H9 (cell line): ENCODE data around the gene CDH4. TPM values are rescaled to one million over a fixed set of nuclear protein-coding genes. Genes with fewer than 3 reads are reported as not detected.

ENCODE experiments used
- DNase-seq: peaks from one replicate; pipeline ENCODE4 v3.0.0-alpha.2; 2017
- H2AFZ ChIP-seq: one replicate; pipeline ENCODE4 v1.6.1; 2013; ENCODE audit warnings: mild to moderate bottlenecking, low read length, control low read depth, moderate library complexity
- H2AK5ac ChIP-seq: 2 replicates; pipeline ENCODE4 v1.6.1; 2013; ENCODE audit warnings: low read length, control low read depth, mixed read lengths; ENCODE audit not compliant: insufficient read length
- H2BK120ac ChIP-seq: one replicate; pipeline ENCODE4 v1.6.1; 2013; ENCODE audit warnings: low read depth, mild to moderate bottlenecking, low read length, control low read depth, inconsistent platforms; ENCODE audit not compliant: poor library complexity, severe bottlenecking
- H2BK12ac ChIP-seq: 2 replicates; pipeline ENCODE4 v1.6.1; 2013; ENCODE audit warnings: low read length, control low read depth, mixed read lengths, low read depth; ENCODE audit not compliant: insufficient read length
- H2BK15ac ChIP-seq: 2 replicates; pipeline ENCODE4 v1.6.1; 2013; ENCODE audit warnings: low read depth, low read length, control low read depth
- H2BK20ac ChIP-seq: one replicate; pipeline ENCODE4 v1.6.1; 2013; ENCODE audit warnings: low read depth, mild to moderate bottlenecking, low read length, control low read depth, inconsistent platforms; ENCODE audit not compliant: poor library complexity, severe bottlenecking
- H2BK5ac ChIP-seq: 2 replicates; pipeline ENCODE4 v1.6.1; 2013; ENCODE audit warnings: low read length, control low read depth, mixed read lengths; ENCODE audit not compliant: insufficient read length
- H3K14ac ChIP-seq: 2 replicates; pipeline ENCODE4 v1.6.1; 2013; ENCODE audit warnings: low read length, control low read depth; ENCODE audit not compliant: insufficient read depth
- H3K18ac ChIP-seq: 2 replicates; pipeline ENCODE4 v1.6.1; 2013; ENCODE audit warnings: low read depth, mild to moderate bottlenecking, mixed read lengths, low read length, control low read depth; ENCODE audit not compliant: insufficient read length
- H3K23ac ChIP-seq: 2 replicates; pipeline ENCODE4 v1.6.1; 2013; ENCODE audit warnings: low read length, control low read depth, mixed read lengths, low read depth; ENCODE audit not compliant: insufficient read length
- H3K23me2 ChIP-seq: 2 replicates; pipeline ENCODE4 v1.6.1; 2013; ENCODE audit warnings: low read depth, mild to moderate bottlenecking, mixed read lengths, low read length, control low read depth; ENCODE audit not compliant: insufficient read length, poor library complexity, severe bottlenecking
- H3K27ac ChIP-seq: 2 replicates; pipeline ENCODE4 v1.5.1; 2013; ENCODE audit warnings: low read length, control low read depth, mixed read lengths, low read depth; ENCODE audit not compliant: insufficient read length
- H3K27me3 ChIP-seq: 2 replicates; pipeline ENCODE4 v1.6.1; 2013; ENCODE audit warnings: low read length, control low read depth, inconsistent platforms; ENCODE audit not compliant: insufficient read depth
- H3K4ac ChIP-seq: 2 replicates; pipeline ENCODE4 v1.6.1; 2013; ENCODE audit warnings: low read depth, mild to moderate bottlenecking, control low read depth, inconsistent platforms, low read length, moderate library complexity
- H3K4me1 ChIP-seq: 2 replicates; pipeline ENCODE4 v1.6.1; 2013; ENCODE audit warnings: low read length, control low read depth, inconsistent platforms; ENCODE audit not compliant: insufficient read depth
- H3K4me2 ChIP-seq: 2 replicates; pipeline ENCODE4 v1.6.1; 2013; ENCODE audit warnings: low read length, control low read depth, mixed read lengths; ENCODE audit not compliant: insufficient read length, insufficient read depth
- H3K56ac ChIP-seq: 2 replicates; pipeline ENCODE4 v1.6.1; 2013; ENCODE audit warnings: low read depth, mild to moderate bottlenecking, mixed read lengths, low read length, control low read depth; ENCODE audit not compliant: insufficient read length
- H3K79me1 ChIP-seq: 2 replicates; pipeline ENCODE4 v1.6.1; 2013; ENCODE audit warnings: low read depth, mild to moderate bottlenecking, moderate library complexity, low read length, control low read depth, inconsistent platforms; ENCODE audit not compliant: insufficient read depth, poor library complexity, severe bottlenecking
- H3K79me2 ChIP-seq: 2 replicates; pipeline ENCODE4 v1.6.1; 2013; ENCODE audit warnings: low read length, control low read depth, inconsistent platforms; ENCODE audit not compliant: insufficient read depth
- H3K9ac ChIP-seq: 2 replicates; pipeline ENCODE4 v1.6.1; 2013; ENCODE audit warnings: low read length, control low read depth, mixed read lengths; ENCODE audit not compliant: insufficient read length; ENCODE audit errors: extremely low read depth
- H3K9me3 ChIP-seq: one replicate; pipeline ENCODE4 v1.6.1; 2013; ENCODE audit warnings: low read depth, low read length, inconsistent platforms; ENCODE audit not compliant: control insufficient read depth
- H3T11ph ChIP-seq: one replicate; pipeline ENCODE4 v1.6.1; 2013; ENCODE audit warnings: mild to moderate bottlenecking, low read length, control low read depth, inconsistent platforms
- H4K20me1 ChIP-seq: one replicate; pipeline ENCODE4 v1.6.1; 2013; ENCODE audit not compliant: control insufficient read depth, insufficient read length, insufficient read depth
- H4K5ac ChIP-seq: 2 replicates; pipeline ENCODE4 v1.6.1; 2013; ENCODE audit warnings: low read depth, mild to moderate bottlenecking, mixed read lengths, low read length, control low read depth; ENCODE audit not compliant: insufficient read length
- H4K8ac ChIP-seq: replicated peaks from 2 replicates; pipeline ENCODE4 v1.6.1; 2013; ENCODE audit warnings: low read length, control low read depth, mixed read lengths, low read depth; ENCODE audit not compliant: insufficient read length
- H4K91ac ChIP-seq: 2 replicates; pipeline ENCODE4 v1.6.1; 2013; ENCODE audit warnings: low read depth, mild to moderate bottlenecking, moderate library complexity, mixed read lengths, low read length, control low read depth; ENCODE audit not compliant: insufficient read length
- H3K27ac Mint-ChIP-seq, 3 experiments: 2 replicates in 2 of 3; 3 replicates in 1 of 3; pipeline ENCODE4 v1.8.0; 2020 to 2021; ENCODE audit warnings: mixed read lengths in 3 of 3, mild to moderate bottlenecking in 1 of 3, moderate library complexity in 1 of 3
- H3K27me3 Mint-ChIP-seq: 2 replicates; pipeline ENCODE4 v1.8.0; 2021; ENCODE audit warnings: low read depth, mild to moderate bottlenecking, moderate library complexity, mixed read lengths
- H3K36me3 Mint-ChIP-seq, 3 experiments: 2 replicates in 2 of 3; 3 replicates in 1 of 3; pipeline ENCODE4 v1.8.0; 2020 to 2021; ENCODE audit warnings: low read depth in 3 of 3, mixed read lengths in 3 of 3; ENCODE audit not compliant: insufficient read depth in 1 of 3
- H3K4me1 Mint-ChIP-seq, 2 experiments: 2 replicates each; pipeline ENCODE4 v1.8.0; 2020; ENCODE audit warnings: mixed read lengths in 2 of 2
- H3K4me3 Mint-ChIP-seq, 2 experiments: 2 replicates in 1 of 2; 3 replicates in 1 of 2; pipeline ENCODE4 v1.8.0; 2020 to 2021; ENCODE audit warnings: mild to moderate bottlenecking in 2 of 2, mixed read lengths in 2 of 2, moderate library complexity in 1 of 2
- H3K9me3 Mint-ChIP-seq, 2 experiments: 2 replicates in 1 of 2; 3 replicates in 1 of 2; pipeline ENCODE4 v1.8.0; 2020; ENCODE audit warnings: mild to moderate bottlenecking in 2 of 2, mixed read lengths in 2 of 2, moderate library complexity in 1 of 2
- CTCF ChIP-seq: fragments of 200-600 bp; sonication (generic); conservative IDR thresholded peaks from 3 replicates; pipeline ENCODE4 v1.8.0; 2021; ENCODE audit warnings: antibody characterized with exemption, mild to moderate bottlenecking
- WGBS: extraction: QIAGEN DNeasy Blood & Tissue Kit; methylation state at CpG from one replicate; pipeline ENCODE4 v1.1.7; 2013; ENCODE audit warnings: missing lambda C conversion rate, low lambda C conversion rate, mixed read lengths; ENCODE audit not compliant: insufficient read length; ENCODE audit errors: extremely low coverage; 5-methylcytosine and 5-hydroxymethylcytosine counted together
- total RNA-seq: library from RNA; stranded (reverse); gene quantifications from 2 replicates; pipeline ENCODE4 v1.2.1, GENCODE V29; 2021

The CDH4 gene
- total RNA-seq, 1 experiment from 2014 or later, result 3.0 TPM

- H2AFZ ChIP-seq, result no peak overlapping the region
- H3K56ac ChIP-seq, result no peak overlapping the region
- H3K27me3 Mint-ChIP-seq, result peaks cover 30% of the 10 kb centered on the region
- H2BK5ac ChIP-seq, result no peak overlapping the region
- no peak overlapping the region for H3K14ac ChIP-seq
- H3K9me3 ChIP-seq, result no peaks in the 10 kb centered on the region
- H3K27me3 ChIP-seq, result no peaks in the 10 kb centered on the region
- peaks cover 3% of the 10 kb centered on the region in 2 experiments for H3K4me1 Mint-ChIP-seq
- WGBS, result no CpG with 5 or more reads among the region's 3 CpGs
- no peak overlapping the region for H2BK120ac ChIP-seq
- H3K27ac Mint-ChIP-seq, result no peak overlapping the region; a peak in 1 of 7 replicates
- H3K4me3 Mint-ChIP-seq, result no peak overlapping the region
- no peak overlapping the region for H3K23ac ChIP-seq
- H3K9ac ChIP-seq, result no peak overlapping the region
- no peak overlapping the region for H2BK15ac ChIP-seq
- H3T11ph ChIP-seq, result no peak overlapping the region
- 0 out of 7 replicates have a peak, but pooled peaks cover 0 to 7% (median 0%) of the 10 kb centered on the region in 3 experiments for H3K36me3 Mint-ChIP-seq
- H3K4me1 ChIP-seq, result no peaks in the 10 kb centered on the region; the same call in none of the 2 replicates
- H3K9me3 Mint-ChIP-seq, result peaks cover 13% of the 10 kb centered on the region in 2 experiments
- no peak overlapping the region for H2AK5ac ChIP-seq
- H2BK20ac ChIP-seq, result no peak overlapping the region
- no peaks in the 10 kb centered on the region for H4K20me1 ChIP-seq
- H4K5ac ChIP-seq, result no peak overlapping the region
- no peak overlapping the region for H3K4me2 ChIP-seq
- TF ChIP-seq CTCF, result no peak
- H3K79me2 ChIP-seq, result no peaks in the 10 kb centered on the region
- no peaks in the 10 kb centered on the region for H3K23me2 ChIP-seq
- no peak overlapping the region for H3K18ac ChIP-seq
- no peak overlapping the region for H3K27ac ChIP-seq
- H3K4ac ChIP-seq, result no peak overlapping the region
- no peak overlapping the region for H2BK12ac ChIP-seq
- no peak overlapping the region for H4K8ac ChIP-seq
- no peak for DNase-seq
- no peak overlapping the region for H4K91ac ChIP-seq
- H3K79me1 ChIP-seq, result no peaks in the 10 kb centered on the region
Measured at GRCh38 chr20:61748376-61748775, 496.3 kb downstream of the CDH4 start.
